GM10266 (cell line): ENCODE measurements around the gene PHLDB3.
A peak's percentile ranks its signal among the peaks of the same experiment; 100 is the strongest.
"Not testable (repeated sequence)": the region's sequence is repeated elsewhere in the genome, so short reads cannot be mapped to it uniquely, and the experiment has no call there.

ENCODE experiments used
- DNase-seq: peaks from one replicate; pipeline ENCODE4 v3.0.0; 2012; ENCODE audit errors: extremely low spot score
- CTCF ChIP-seq: IDR thresholded peaks from 2 replicates; pipeline ENCODE4 v1.5.1; 2012; ENCODE audit warnings: mild to moderate bottlenecking, low read depth; ENCODE audit not compliant: control insufficient read depth, insufficient read depth; ENCODE audit errors: missing control alignments

PHLDB3 gene

GRCh38 chr19:43452582-43452981 lies 52.0 kb downstream of the PHLDB3 start:
- no peak for TF ChIP-seq CTCF
- DNase-seq = no peak

- DNase-seq = no peak
- no peak for TF ChIP-seq CTCF
Measured at GRCh38 chr19:43450545-43450997, 54.0 kb downstream of the PHLDB3 start.

- TF ChIP-seq CTCF = no peak
- no peak for DNase-seq
Measured at GRCh38 chr19:43447655-43448054, 56.9 kb downstream of the PHLDB3 start.

GRCh38 chr19:43446746-43447489 lies 57.6 kb downstream of the PHLDB3 start:
- DNase-seq = peak; percentile 78
- peak; percentile 95 for TF ChIP-seq CTCF

GRCh38 chr19:43445426-43445825 lies 59.1 kb downstream of the PHLDB3 start:
- TF ChIP-seq CTCF = no peak
- no peak for DNase-seq

GRCh38 chr19:43444531-43445287 lies 59.8 kb downstream of the PHLDB3 start:
- no peak for TF ChIP-seq CTCF
- DNase-seq = no peak

- DNase-seq = not testable (repeated sequence)
Measured at GRCh38 chr19:43444091-43444490, 60.5 kb downstream of the PHLDB3 start.
